Osteoblast (primary cell): ENCODE data around the gene NCK2. TPM values are rescaled to one million over a fixed set of nuclear protein-coding genes. Genes with fewer than 3 reads are reported as not detected.

ENCODE experiments used
- DNase-seq: peaks from one replicate; pipeline ENCODE4 v3.0.0; 2011; ENCODE audit warnings: low spot score, mixed read lengths; ENCODE audit not compliant: insufficient read length; ENCODE audit errors: missing footprints
- H2AFZ ChIP-seq: 2 replicates; pipeline ENCODE4 v1.6.0; 2011; ENCODE audit warnings: mild to moderate bottlenecking, low read length
- H3K27ac ChIP-seq: 2 replicates; pipeline ENCODE4 v1.5.1; 2011; ENCODE audit warnings: mild to moderate bottlenecking, low read depth, low read length, moderate library complexity
- H3K27me3 ChIP-seq: 2 replicates; pipeline ENCODE4 v1.6.0; 2012; ENCODE audit warnings: mild to moderate bottlenecking, control low read depth, inconsistent platforms, low read length, moderate library complexity; ENCODE audit not compliant: insufficient read depth
- H3K36me3 ChIP-seq: 2 replicates; pipeline ENCODE4 v1.5.1; 2011; ENCODE audit warnings: mild to moderate bottlenecking, low read length, control low read depth, moderate library complexity; ENCODE audit not compliant: insufficient read depth
- H3K4me1 ChIP-seq: 2 replicates; pipeline ENCODE4 v1.5.1; 2011; ENCODE audit warnings: mild to moderate bottlenecking, low read length, control low read depth, moderate library complexity; ENCODE audit not compliant: insufficient read depth
- H3K4me2 ChIP-seq: 2 replicates; pipeline ENCODE4 v1.6.0; 2011; ENCODE audit warnings: mild to moderate bottlenecking, low read length; ENCODE audit not compliant: insufficient read depth
- H3K4me3 ChIP-seq: fragments of 200-600 bp; sonication (generic); 3 replicates; pipeline ENCODE4 v1.5.1; 2012; ENCODE audit warnings: mild to moderate bottlenecking, low read length, inconsistent platforms; ENCODE audit not compliant: insufficient read depth
- H3K79me2 ChIP-seq: 2 replicates; pipeline ENCODE4 v1.6.0; 2012; ENCODE audit warnings: mild to moderate bottlenecking, low read length, control low read depth, inconsistent platforms; ENCODE audit not compliant: insufficient read depth
- H3K9me3 ChIP-seq: 2 replicates; pipeline ENCODE4 v1.5.1; 2011; ENCODE audit warnings: low read depth, low read length, control low read depth
- H4K20me1 ChIP-seq: 2 replicates; pipeline ENCODE4 v1.6.0; 2012; ENCODE audit warnings: mild to moderate bottlenecking, low read length, control low read depth; ENCODE audit not compliant: insufficient read depth
- total RNA-seq: library from RNA; depleted of rRNA; stranded (reverse); fragments of >200 nt; gene quantifications from 2 replicates; pipeline ENCODE4 v1.2.3, GENCODE V29; 2012
- TF ChIP-seq, protein P1 (sequence below): IDR thresholded peaks from 2 replicates; pipeline ENCODE4 v1.5.1; 2011; ENCODE audit warnings: mild to moderate bottlenecking, low read depth, low read length, moderate library complexity; ENCODE audit errors: extremely low read depth

The NCK2 gene
- total RNA-seq, 1 donor = 28.6 TPM

DNA sequence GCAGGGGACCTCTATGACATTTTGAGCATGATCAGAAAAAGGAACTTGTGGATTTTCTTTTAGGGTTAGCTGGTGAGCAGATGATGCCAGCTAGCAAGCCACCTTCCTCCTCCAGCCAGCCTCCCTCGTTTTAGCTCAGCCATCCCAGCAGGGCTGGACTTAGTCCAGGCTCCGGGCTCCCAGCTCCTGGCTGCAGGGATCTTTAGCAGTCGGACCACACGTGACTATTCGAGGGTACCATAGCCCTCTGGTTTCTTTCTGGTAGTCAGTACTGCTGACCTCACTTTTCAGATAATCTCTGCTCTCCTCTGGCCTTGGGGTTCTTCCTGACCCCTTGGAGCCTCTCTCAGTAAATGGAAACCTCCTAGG, 31.8 kb downstream of the NCK2 start:
- TF ChIP-seq, protein P1, sequence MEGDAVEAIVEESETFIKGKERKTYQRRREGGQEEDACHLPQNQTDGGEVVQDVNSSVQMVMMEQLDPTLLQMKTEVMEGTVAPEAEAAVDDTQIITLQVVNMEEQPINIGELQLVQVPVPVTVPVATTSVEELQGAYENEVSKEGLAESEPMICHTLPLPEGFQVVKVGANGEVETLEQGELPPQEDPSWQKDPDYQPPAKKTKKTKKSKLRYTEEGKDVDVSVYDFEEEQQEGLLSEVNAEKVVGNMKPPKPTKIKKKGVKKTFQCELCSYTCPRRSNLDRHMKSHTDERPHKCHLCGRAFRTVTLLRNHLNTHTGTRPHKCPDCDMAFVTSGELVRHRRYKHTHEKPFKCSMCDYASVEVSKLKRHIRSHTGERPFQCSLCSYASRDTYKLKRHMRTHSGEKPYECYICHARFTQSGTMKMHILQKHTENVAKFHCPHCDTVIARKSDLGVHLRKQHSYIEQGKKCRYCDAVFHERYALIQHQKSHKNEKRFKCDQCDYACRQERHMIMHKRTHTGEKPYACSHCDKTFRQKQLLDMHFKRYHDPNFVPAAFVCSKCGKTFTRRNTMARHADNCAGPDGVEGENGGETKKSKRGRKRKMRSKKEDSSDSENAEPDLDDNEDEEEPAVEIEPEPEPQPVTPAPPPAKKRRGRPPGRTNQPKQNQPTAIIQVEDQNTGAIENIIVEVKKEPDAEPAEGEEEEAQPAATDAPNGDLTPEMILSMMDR = no peak
- H3K79me2 ChIP-seq = peaks cover 67% of the 10 kb centered on the region

DNA sequence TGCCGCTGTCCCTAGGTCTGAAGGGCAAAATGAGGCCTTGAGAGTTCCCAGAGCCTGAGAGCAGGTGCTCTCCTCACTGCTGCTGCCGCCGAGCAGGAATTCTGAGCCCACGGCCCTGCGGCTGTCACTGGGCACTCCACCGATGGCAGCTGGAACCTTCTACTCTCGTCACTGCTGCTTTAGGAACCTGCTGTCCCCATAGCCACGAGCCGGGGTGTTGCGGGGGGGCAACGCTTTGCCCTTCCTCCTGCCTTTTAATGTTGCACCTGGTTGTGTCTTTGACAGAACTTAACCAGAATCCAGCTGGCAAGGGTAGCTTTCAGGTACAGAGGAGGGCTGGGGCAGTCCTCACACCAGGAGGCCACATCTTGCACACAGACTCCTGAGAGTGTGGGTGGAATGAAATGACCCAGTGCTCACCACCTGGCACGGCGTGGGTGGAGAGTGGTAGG, 32.3 kb downstream of the NCK2 start:
- H2AFZ ChIP-seq = no peak overlapping the region
- no peaks in the 10 kb centered on the region for H3K27me3 ChIP-seq
- H3K4me3 ChIP-seq = no peak overlapping the region
- no peak overlapping the region for H3K4me2 ChIP-seq
- no peak overlapping the region for H3K27ac ChIP-seq
- TF ChIP-seq, protein P1 = no peak
- H3K79me2 ChIP-seq = peaks cover 69% of the 10 kb centered on the region
- no peaks in the 10 kb centered on the region for H3K4me1 ChIP-seq
- no peak for DNase-seq
- H4K20me1 ChIP-seq = peaks cover 38% of the 10 kb centered on the region
- H3K36me3 ChIP-seq = no peaks in the 10 kb centered on the region
- H3K9me3 ChIP-seq = no peaks in the 10 kb centered on the region

More for the DNA sequence above, 31.8 kb downstream of the NCK2 start:
- Histone ChIP-seq H3K4me1 (no peaks in the 10 kb centered on the region), H2AFZ (no peak overlapping the region), H3K36me3 (no peaks in the 10 kb centered on the region), H3K9me3 (no peaks in the 10 kb centered on the region), H3K4me2 (no peak overlapping the region), H4K20me1 (peaks cover 33% of the 10 kb centered on the region), H3K27ac (no peak overlapping the region), H3K27me3 (no peaks in the 10 kb centered on the region), H3K4me3 (no peak overlapping the region)
- no peak for DNase-seq

DNA sequence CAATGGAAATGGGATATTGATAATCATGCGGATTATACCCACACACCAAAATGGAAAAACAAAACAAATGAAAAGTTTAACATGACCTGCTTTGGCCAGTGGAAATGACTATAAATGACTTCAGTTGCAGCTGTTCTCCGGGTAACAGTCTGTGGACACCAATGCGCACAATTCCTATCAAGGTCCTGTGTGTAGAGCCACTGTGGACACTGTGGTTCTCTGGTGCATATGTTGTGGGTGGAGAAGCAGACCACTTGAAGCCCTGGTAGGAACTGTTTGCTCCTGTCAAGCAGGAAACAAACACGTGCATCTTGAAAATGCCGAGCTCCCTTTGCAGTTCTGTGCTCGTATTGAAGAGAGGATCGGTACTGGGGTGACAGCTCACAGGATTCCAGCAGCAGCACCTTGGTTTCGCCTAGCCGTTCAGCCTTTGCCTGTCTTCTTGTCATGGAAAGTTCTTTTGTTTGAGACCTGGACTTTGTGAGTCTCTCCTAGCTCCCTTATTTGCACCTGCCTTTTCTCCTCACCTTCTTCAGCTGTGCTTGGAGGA, 32.9 kb downstream of the NCK2 start:
- peaks cover 68% of the 10 kb centered on the region for H3K79me2 ChIP-seq
- H3K4me3 ChIP-seq = no peak overlapping the region
- H3K27ac ChIP-seq = no peak overlapping the region
- H2AFZ ChIP-seq = no peak overlapping the region
- H3K27me3 ChIP-seq = no peaks in the 10 kb centered on the region
- TF ChIP-seq, protein P1 = no peak
- no peak for DNase-seq
- no peaks in the 10 kb centered on the region for H3K36me3 ChIP-seq
- no peaks in the 10 kb centered on the region for H3K4me1 ChIP-seq
- H3K4me2 ChIP-seq = no peak overlapping the region
- H4K20me1 ChIP-seq = peaks cover 40% of the 10 kb centered on the region
- no peaks in the 10 kb centered on the region for H3K9me3 ChIP-seq

DNA sequence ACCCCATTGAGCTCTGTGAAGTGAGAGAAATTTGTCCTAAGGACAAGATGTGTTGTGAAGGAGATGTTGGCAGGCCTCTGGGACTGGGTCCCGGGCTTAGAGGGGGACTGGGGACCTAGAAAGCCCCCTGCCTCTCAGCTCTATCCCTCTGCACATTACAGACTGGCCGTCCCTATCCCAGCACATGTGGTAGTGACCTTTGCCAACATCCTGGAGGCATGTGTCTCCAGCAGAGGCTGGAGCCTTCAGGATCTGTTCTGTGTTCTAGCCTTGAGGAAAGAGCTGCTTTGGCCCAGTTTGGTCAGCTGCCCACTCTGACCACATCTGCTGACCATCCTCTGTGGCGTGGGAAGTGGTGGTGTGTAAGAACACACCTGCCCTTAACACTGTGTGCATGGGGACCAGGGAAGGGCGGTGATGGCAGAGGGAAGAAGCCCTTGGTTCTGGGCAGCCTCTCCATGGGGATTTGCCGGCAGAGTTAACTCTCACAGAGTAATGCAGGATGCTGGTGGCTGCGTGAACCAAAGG, 33.4 kb downstream of the NCK2 start:
- Histone ChIP-seq H3K27me3 (no peaks in the 10 kb centered on the region), H2AFZ (no peak overlapping the region), H3K79me2 (peaks cover 66% of the 10 kb centered on the region), H3K36me3 (no peaks in the 10 kb centered on the region), H3K4me3 (no peak overlapping the region), H3K4me1 (no peaks in the 10 kb centered on the region), H3K27ac (no peak overlapping the region), H3K9me3 (no peaks in the 10 kb centered on the region), H3K4me2 (no peak overlapping the region), H4K20me1 (peaks cover 40% of the 10 kb centered on the region)
- no peak for DNase-seq
- TF ChIP-seq, protein P1 = no peak
